Measurements from ENCODE around the gene CXCL5. TPM values are rescaled to one million over a fixed set of nuclear protein-coding genes. Genes with fewer than 3 reads are reported as not detected.

CXCL5 gene
- total and polyA plus RNA-seq, 2 donors (not counting 3 experiments of a cell fraction or from before 2014, with no cell fraction given) = 0.33 to 0.40 TPM

- TF ChIP-seq MYC (IDR thresholded peaks at IDR 0.05; ENCODE audit: low read depth, low read length) (no peak), FOS (IDR thresholded peaks at IDR 0.05; ENCODE audit: borderline replicate concordance, insufficient read depth, low read length) (no peak), JUN (IDR thresholded peaks at IDR 0.05; ENCODE audit: borderline replicate concordance, insufficient read depth, insufficient read length, low read depth) (no peak), GATA2 (IDR thresholded peaks at IDR 0.05; ENCODE audit: insufficient read depth, insufficient read length, low read depth, low read length) (no peak), MAX (IDR thresholded peaks at IDR 0.05; ENCODE audit: insufficient read depth, insufficient read length) (no peak), CTCF (IDR thresholded peaks at IDR 0.05; ENCODE audit: extremely low read depth in 1 of 2, insufficient read depth in 1 of 2, low read depth in 1 of 2, low read length in 2 of 2) (no peak), POLR2A (IDR thresholded peaks at IDR 0.05; ENCODE audit: low read depth, low read length) (no peak), POLR2AphosphoS5 (IDR thresholded peaks at IDR 0.05; ENCODE audit: insufficient read depth, low read depth, low read length) (no peak), EZH2 (IDR thresholded peaks at IDR 0.05; ENCODE audit: borderline replicate concordance, low read depth, low read length, severe bottlenecking) (no peak)
- no peaks in the 10 kb centered on the region for H3K4me1 ChIP-seq (ENCODE audit: control insufficient read depth, extremely low read depth, insufficient read depth, low read length)
- H3K9ac ChIP-seq (replicated peaks; ENCODE audit: extremely low read depth, insufficient read depth, low read length) = no peak overlapping the region
- H4K20me1 ChIP-seq (replicated peaks; ENCODE audit: control insufficient read depth, extremely low read depth, insufficient read depth, low read length) = no peaks in the 10 kb centered on the region
- intact Hi-C loops (cut with micrococcal nuclease) (no loop called here), dilution Hi-C loops (cut with MboI; ENCODE audit: extremely low pct_ligation_motif_present, low sequenced_read_pairs) (no loop called here)
- POLR2A ChIA-PET = no interaction called here
- no peak overlapping the region for H3K4me3 ChIP-seq (replicated peaks in 1 of 3; ENCODE audit: insufficient read depth in 1 of 3, low read depth in 1 of 3, low read length in 3 of 3)
- no peak overlapping the region for H2AFZ ChIP-seq (ENCODE audit: low read depth, low read length)
- no peaks in the 10 kb centered on the region for H3K9me3 ChIP-seq (replicated peaks; ENCODE audit: control insufficient read depth, insufficient read depth, low read length)
- H3K9me1 ChIP-seq (replicated peaks; ENCODE audit: control insufficient read depth, extremely low read depth, insufficient read depth, low read length) = no peaks in the 10 kb centered on the region
- no peak overlapping the region for H3K4me2 ChIP-seq (ENCODE audit: insufficient read depth, low read length)
- FAIRE-seq (no peak), DNase-seq (ENCODE audit: low read depth, low spot score) (no peak)
- no peak overlapping the region for H3K27ac ChIP-seq (ENCODE audit: insufficient read depth, low read depth, low read length)
- H3K36me3 ChIP-seq (ENCODE audit: control insufficient read depth in 2 of 2, extremely low read depth in 1 of 2, insufficient read depth in 2 of 2, low read length in 2 of 2) = no peaks in the 10 kb centered on the region
- no peaks in the 10 kb centered on the region for H3K27me3 ChIP-seq (ENCODE audit: control insufficient read depth in 2 of 2, insufficient read depth in 2 of 2, low read length in 2 of 2)
- no TSS peak for BruUV-seq (replicated peaks)
- H3K79me2 ChIP-seq (ENCODE audit: control insufficient read depth, insufficient read depth, low read length) = no peaks in the 10 kb centered on the region
- CTCF ChIA-PET = interaction anchor here (1.0 kb wide), 1 partner anchor 19 kb away, joined by 3 read pairs; no protein-coding TSS in a partner anchor
Measured at GRCh38 chr4:73970945-73971344, 27.5 kb downstream of the CXCL5 start.
